T-helper 9 cell (primary cell): ENCODE measurements around the gene MIPOL1.

Experiments
- DNase-seq: peaks from one replicate; pipeline ENCODE4 v3.0.0-alpha.2; 2020

MIPOL1 gene

DNA sequence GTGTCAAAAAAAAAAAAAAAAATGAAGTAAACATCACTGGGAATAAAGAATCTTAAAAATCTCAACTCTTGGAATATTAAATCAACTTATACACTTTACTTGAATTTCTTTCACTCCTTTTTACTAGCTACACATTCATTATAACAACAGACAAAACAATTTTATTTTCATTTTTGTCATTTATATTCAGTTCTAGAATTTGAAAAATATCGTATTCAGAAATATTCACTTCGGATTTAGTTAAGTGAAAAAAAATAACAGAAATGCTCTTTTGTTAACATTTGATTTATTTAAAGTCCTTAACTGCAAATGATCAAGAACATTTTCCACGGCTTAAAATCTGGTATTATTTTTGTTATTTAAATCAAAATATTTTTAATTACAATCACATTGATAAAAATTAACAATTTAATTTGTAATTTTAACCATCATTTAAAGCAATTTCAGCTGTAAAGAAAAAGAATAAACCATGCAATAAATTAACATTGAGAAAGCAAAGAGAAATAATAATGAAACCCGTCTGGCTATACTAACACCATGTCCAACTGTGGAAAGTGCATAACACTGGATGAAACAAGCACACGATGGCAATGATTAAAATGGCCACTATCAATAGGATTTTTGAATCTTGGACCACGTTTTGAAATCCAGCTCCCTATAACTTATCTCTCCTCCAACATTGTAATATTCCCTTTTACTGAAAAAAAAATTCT is 392.1 kb downstream of the MIPOL1 start:
- no peak for DNase-seq

DNA sequence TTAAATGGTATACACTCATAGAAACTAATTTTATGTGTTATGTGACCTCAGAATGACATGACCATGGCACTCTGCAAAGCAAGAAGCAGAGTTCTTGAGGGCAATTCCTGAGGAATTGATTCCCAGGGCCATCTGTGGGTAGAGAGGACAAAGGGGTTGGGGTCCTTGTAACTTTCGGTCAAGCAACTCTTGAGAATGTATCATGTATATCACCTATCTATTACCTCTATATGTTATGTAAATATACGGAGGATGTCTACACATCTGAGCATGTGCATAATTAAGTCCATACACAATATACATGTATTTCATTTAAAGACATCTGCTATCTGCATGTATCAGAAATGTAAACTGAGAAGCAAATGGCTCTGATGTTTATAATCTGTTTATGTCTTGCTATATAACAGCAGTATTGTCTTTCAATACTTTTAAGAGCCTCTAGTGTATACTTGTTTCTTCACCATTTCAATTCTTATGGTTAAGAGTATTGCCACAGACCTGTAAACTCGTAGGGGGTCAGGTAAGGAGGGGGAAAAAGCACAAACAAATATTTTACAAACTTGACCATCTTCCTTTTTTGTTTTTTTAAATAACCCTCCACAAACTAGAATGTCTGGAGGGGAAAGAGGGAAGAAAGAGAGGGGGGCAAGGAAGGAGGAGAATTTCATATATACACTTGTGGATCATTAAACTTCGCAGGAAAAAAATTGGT is 392.8 kb downstream of the MIPOL1 start:
- no peak for DNase-seq

DNA sequence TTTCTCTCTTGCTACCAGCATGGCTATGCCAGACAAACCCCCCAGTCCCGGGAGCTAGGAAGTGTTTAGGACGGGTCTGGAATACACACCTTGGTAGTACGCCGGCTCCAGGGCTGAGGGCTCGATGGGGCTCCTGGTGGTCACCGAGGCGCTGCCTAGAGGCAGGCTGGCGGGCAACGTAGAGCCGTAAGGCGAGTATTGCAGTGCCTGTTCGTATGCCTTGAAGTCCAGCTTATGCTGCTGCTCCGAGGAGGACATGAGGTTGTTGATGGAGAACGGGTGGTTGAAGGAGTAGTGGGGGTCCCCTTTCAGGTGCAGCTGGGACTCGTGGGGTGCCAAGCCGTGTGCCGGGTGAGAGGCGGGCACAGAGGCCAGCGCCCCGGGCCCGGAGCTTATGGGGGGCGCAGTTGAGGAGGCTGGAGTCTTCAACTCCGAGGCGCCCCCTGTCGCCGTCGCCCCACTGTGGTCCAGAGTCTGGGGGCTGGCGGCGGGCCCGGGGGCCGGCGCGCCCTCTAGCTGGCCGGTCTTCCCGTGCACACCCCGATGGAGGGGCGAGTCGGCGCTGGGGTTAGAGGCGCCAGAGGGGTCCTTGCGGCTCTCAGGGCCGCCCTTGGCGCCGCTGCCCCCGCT is 393.7 kb downstream of the MIPOL1 start:
- no peak for DNase-seq

DNA sequence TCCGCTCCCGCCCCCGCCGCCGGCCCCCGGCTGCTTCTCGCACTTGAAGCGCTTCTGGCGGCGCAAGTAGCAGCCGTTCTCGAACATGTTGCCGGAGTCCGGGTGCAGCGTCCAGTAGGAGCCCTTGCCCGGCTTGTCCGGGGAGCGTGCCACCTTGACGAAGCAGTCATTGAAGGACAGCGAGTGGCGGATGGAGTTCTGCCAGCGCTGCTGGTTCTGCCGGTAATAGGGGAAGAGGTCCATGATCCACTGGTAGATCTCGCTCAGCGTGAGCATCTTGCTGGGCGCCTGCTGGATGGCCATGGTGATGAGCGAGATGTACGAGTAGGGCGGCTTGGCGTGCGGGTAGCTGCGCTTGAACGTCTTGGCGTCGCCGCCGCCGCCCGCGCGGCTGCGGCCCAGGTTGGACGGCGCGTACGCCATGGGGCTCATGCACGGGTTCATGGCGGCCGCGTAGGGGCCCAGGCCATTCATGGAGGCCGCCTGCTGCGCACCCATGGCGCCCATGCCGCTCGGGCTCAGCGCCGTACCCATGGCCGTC is 394.3 kb downstream of the MIPOL1 start:
- DNase-seq: no peak

DNA sequence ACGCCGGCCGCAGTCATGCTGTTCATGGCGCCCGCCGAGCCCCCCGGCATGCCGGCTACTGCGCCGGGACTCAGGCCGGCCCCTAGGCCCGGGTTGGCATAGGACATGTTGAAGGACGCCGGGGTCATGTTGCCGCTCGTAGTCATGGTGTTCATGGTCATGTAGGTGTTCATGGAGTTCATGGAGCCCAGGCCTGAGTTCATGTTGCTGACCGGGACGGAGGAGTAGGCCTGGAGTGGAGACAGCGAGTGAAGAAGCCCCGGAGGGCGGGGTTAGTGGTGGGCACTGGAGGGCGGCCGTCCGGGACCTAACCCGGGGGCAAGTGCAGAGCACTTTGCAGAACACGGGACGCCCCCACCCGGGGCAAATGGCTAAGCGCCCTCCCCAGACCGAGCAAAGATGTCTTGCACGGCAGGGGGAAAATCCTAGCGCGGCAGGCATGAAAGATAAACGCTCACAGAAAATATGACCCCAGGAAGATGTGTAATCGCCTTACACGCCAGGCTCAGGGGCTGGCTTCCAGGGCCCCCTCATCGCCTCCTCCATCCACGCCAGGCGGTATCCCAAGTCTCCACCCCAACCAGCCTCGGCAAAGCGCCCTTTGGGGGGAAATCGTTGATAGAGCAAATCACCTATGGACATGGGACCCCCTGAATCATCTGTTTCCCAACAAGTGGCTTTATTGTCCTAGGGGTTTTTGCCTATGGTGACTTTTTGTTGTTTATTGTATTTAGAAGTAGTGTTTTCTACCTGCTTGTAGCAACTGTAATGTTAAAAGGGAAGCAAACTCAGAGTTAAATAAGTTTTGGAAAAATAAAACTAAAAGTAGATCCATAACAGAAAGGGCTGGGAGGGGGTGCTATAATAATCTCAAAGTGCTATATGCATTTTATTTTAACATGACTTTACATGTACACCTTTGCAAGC is 395.0 kb downstream of the MIPOL1 start:
- DNase-seq: no peak

DNA sequence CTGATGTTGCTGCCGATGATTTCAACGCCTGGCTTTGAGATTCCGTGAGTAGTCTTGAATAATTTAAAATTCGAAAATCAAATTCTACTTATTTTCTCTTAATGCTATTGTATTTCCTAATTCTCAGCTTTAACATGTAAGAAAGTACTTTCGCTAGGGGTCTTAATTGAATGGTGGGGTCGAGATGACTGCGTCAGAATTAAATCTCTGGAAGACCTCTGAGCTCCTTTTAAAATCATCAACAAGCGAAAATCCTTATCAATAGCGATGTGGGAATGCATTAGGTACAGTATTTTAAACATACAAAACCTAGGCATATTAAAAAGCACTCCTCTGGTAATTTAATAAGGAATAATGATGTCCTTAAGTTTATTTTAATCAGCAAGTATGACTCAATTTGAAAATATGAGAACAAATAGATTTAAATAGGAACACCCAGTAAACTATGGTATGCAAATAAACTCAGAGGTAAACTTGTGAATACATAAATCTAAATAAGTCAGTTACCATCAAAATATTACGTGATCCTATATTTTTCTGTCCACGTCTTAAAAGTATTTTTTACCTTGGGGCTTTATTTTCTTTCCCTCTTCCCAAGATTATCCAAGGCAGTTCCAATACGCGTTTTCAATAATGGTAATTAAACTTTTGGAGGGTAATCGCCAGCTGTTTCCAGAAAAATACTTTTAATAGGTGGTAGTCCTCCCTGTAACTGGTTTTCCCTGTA is 395.9 kb downstream of the MIPOL1 start:
- DNase-seq: no peak

DNA sequence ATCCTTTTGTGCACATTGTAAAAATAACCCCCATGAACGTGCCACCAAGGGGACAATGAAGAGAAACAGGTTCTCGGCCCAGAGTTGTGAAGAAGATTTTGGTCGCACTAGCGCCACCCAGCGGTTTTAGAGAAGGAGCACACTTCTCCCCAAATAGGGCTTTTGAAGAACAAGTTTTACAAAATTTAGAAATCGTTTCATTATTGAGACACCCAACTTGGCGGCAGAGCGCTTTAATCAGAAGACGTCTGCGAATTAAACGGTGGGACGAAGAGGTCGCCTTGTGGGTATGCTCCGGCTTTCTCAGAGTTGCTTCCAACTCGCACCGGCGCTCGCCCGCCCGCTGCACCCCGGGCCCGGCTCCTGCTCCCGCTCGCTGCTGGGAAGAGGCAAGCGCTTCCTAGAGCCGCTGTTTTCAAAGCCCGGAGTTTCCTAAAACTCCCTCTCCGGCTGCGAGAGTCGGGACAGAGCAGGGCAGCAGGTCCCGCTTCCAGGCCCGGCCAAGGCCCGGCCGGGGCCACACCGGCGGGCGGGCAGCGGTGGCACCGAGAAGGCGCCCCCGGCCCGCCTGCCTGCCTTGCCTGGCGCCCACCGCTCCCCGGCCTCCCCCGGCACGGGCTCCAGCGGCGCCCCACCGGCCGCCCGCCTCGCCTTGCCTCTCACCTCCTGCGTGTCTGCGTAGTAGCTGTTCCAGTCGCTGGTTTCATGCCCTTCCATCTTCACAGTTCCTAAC is 396.7 kb downstream of the MIPOL1 start:
- no peak for DNase-seq

DNA sequence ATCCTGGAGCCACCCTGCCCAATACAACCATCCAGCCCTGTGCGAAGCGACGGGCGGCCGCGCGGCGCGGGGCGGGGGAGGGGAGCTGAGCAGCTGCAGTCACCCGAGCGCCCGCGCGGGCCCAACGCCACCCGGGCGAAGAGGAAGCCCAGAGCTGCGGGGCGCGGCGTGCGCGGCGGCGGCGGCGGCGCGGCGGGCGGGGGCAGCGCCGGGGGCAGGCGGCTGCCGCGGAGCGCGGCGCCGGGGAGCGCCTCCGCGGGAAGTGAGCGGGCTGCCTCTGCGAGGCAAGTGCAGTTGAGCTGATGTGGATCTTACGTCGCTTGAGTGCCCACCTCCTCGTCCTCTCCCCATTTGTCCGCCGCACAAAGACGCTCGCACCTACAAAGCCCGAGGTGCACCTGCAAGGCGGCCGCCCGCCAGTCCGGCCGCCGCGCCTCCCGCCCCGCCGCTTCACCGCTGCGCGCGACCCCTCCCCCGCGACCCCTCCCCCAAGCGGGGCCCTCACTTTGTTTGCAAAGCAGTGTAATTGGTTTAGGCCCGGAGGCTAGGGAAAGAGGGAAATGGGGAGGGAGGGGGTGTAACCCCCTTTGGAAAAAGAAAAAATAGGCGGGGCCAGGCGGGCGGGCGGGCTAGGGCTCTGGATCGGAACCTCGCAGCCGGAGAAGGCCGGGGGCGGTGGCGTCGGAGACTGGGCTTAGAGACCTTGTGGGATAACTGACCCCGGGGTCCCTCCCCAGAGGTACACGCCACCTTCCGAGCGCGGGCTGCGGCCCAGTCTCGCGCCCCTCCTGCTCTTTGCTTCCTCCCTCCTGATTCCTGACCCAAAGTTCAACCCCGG is 397.5 kb downstream of the MIPOL1 start, which contains the start of the genes FOXA1 and TTC6:
Gene FOXA1, minus strand, starts transcription at position 279 of the 838 bp plus-strand sequence. Its CDS starts 277 bp downstream, at position 2.
Gene TTC6, plus strand, starts transcription at position 659 of the 838 bp plus-strand sequence. CDS start 26,436 bp downstream, outside the sequence.
- DNase-seq: no peak

DNA sequence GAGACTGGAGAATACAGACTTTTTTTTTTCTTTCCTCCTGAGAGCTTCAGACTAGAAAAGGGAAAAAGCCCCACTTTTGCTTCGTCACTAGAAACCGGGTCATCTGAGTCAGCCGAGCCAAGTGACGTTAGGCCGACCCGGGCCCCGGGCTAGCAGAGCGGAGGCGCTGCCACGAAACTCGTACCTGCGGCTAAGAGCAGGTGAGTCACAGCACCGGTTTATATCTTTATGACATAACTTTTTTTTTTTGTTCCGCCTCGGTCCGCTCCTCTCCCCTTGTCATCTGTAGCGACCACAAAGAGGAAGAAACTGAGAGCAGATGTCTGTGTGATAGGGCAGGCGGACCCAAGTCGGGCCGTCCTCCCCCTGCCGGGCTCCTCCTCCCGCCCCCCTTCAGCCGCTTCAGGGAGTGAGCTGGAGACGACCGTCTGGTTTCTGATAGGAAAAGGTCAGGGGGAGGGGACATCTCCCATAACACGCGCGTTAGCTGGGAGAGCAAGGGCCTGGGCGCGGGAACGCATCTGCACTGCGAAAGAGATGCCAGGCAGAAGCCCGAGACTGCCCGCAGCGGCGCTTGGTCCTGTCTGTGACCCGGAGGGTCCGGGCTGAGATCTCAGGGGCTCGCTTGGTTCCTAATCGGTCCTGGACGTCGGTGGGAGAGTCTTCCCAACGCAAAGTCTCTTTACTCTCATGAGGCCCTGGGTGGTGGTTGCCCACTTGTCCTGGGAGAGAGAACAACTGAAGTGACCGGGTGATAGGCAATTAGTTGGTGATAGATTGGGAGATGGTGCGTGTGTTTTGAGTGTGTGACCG is 398.3 kb downstream of the MIPOL1 start:
- DNase-seq: peak; percentile 16

DNA sequence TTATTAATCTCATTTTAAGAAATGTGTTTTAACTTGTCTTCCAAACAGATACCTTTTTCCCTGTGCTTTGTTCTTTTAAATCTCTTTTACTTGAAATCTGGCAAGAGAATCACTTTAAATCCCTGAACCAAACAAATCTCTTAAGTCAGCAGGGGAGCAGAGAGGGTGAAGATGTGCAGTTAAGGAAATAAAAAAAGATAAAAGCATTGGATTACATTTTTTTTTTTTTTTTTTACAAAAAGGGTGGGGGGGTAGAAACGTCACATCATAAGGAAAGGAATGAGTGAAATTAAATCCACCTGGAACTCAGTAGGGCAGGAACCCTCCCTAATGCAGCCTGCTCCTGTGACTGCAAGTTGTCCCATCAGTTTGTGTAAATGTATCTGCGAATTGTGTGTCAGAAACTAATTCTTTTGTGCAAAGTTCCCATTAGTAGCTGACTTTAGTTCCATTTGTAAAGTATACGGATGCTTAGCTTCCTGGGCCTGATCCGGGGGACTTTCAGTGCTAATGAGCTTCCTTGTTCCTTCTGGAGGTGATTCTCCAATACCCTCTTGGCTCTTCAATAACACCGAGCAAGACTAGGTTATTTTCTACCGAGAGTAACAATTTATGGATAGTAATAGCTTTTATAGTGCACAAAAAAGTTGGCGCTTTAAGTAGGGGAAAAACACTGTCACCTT is 399.2 kb downstream of the MIPOL1 start:
- no peak for DNase-seq

DNA sequence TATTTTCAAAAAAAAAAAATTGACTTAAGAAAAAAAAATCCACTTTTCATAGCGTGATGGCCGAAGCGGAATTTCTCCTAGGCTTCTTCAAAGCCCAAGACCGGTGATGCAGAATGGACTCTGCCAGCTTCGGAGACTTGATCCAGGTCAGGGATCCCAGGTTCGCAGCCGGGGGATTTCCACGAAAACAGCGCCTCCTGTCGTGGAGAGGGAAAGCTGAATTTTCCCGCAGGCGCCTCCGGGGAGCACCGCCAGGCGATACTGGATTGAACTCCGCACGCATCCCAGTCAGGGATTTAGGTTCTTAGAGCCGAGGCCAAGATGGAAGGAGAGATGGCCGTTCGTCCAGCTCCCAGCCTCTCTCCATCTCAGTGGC is 399.8 kb downstream of the MIPOL1 start:
- no peak for DNase-seq

DNA sequence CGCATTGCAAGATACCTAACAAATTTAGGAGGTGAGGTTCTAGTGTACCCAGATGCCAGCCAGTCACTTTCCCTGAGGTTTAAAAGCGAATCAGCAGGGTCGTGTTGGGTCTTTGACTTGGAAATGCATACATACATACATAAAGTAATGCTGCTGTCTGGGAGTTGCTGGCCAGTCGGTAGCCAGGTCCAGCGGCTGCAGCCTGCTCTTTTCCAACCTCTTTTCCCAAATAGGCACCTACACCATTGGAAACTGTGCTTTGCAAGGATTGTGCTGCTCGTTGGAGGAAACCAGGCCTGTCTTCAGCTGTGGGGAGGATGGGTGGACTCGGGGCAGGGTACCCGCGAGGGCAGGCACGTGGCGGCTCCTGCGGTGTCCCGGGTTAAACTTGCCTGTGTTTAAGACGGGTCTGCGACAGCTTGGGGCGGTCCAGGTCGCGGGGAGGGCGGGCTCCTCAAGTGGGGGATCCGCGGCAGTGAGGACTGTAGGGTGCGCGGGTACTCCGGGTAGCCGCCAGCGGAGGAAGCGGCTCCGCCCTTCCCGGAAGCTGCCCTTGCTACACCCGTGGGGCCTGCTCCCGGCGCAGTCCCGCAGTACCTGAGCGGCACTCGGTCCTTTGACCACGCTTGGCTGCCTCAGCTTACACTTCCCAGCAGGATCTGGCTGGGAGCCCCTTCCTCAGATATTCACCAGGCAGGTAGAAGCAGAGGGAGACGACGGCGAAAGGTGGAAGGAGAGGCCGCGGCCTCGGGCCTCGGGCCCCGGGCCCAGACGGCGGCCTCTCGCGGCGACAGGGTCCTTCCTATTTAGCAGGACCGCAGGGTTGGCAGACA is 400.4 kb downstream of the MIPOL1 start:
- no peak for DNase-seq

DNA sequence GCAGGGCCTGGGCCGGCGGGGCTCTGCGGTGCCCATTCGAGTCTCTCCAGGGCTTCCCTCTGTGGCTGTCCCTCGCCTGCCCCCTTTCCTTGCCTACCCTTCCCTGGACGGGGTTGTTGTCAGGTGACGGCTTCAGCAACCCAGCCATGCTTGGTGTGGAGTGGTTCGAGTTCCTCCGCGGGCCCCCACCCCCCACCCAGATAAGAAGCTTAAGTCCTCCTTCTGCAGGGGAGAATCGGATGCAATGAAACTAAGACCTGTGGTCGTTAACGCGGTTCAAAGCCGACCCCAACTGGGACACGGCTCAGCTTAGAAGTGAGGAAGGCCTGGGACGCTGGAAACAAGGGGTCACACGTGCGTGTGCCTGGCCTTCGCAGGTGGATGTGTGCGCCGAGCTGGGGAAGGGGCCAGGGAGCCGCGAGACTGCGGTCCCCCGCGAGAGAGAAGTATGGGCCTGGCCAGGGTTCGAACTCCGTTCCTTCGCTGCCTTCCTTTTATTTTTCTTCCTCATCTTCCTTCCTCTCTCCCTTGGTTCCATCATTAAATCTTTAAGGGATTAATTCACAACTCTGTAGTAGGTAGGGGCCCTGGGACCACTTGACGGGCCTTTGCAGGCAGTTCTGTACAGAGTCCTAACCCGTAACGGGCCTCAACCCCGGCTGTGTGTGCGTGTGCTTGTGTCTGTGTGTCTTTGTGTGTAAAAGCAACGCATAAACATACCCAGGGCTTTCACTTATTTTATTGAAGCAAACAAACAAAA is 401.2 kb downstream of the MIPOL1 start:
- no peak for DNase-seq

DNA sequence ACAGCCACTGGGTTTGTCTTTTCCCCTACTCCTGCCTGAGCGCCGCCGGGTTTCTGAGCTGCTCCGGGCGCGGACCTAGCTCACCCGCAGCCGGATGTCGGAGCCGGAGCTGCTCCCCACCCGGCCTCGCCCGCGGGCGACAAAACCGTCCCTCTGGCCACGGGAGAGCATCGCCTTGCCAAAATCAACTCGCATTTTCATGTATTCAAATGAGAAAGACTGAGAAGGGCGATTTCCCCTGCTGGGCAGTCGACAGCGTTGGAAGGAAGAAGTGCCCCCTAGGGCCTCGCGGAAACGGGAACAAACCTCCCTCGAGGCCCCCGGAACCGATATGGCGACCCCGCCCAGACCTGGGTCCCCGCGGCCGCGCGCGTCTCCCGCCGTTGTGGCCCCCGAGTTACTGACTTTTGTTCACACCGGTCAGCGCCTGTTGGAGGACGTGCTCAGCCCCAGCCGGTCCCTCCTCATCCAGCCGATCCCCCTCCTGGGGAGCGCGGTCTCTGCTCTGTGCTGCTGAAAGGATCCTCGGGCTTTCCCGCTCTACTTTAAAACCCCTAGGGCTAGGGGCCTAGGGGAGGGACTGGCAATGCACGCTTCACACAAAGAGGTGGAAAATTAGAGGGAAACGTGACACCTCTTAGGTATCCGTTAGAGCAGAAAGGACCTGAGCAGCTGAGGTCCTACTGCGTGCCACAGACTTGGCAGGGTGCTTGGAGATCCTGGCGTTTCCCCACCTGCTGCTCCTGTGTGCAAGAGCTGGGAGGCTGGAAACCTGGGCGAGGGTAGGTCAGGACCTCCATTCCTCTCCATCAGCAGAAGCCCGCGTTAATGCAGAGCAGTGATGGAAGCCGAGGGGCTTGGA is 402.0 kb downstream of the MIPOL1 start:
- DNase-seq: no peak

DNA sequence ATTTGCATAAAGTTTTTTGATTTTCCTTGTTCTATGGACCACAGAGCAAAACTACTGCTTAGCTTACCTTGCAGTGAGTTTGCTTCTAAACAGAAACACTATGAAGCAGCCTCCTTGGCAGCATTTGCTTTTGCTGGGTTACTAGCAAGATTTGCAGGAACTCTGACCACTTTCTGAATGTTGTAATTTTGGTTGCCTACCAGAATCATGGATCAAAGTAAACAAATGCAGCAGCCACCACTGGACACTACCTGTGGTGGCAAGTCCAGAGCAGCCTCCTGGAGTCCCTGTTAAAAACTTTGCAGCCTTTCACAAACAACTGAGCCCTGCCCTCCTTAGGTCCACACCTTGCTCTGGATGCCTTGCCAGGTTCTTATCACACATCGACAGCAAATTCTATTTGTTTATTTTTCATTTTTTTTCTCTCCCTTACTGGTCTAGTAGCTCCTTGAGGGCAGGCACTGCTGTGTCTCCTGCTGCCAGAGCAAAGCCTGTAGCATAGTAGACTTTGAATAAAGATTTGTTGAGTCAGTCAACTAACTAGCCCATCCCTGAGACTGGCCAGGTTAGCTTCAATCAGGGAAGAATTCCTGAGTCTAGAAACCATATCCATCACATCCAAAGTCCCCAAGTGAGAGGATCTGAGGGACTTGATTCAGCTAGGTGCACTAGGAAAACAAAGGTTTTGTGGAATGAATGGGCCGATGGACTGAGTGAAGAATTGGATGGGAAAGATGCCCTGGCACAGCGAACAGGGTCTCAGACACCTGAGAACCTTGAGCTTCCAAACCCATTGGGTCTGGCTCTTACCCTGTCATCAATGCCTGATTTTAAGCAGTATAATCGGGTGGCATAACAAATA is 403.4 kb downstream of the MIPOL1 start:
- no peak for DNase-seq
